HEK293 (cell line): ENCODE measurements around the gene KEAP1.

Experiments
- BCL11A ChIP-seq: fragments of 450-650 bp; formaldehyde crosslinking; IDR thresholded peaks from 2 replicates; pipeline ENCODE4 v1.5.1; 2016; ENCODE audit warnings: low read depth, missing biosample characterization, missing genetic modification characterization
- CTCF ChIP-seq: fragments of 450-650 bp; formaldehyde crosslinking; IDR thresholded peaks from 2 replicates; pipeline ENCODE4 v1.5.1; 2016; ENCODE audit warnings: missing biosample characterization, missing genetic modification characterization
- ELK4 ChIP-seq: IDR thresholded peaks from 2 replicates; pipeline ENCODE4 v1.6.1; 2011; ENCODE audit warnings: mild to moderate bottlenecking, low read depth, low read length, borderline replicate concordance
- REST ChIP-seq: fragments of 450-650 bp; formaldehyde crosslinking; IDR thresholded peaks from 2 replicates; pipeline ENCODE4 v1.5.1; 2016; ENCODE audit warnings: missing biosample characterization, missing genetic modification characterization
- SCRT2 ChIP-seq: fragments of 450-650 bp; formaldehyde crosslinking; IDR thresholded peaks from 2 replicates; pipeline ENCODE4 v1.5.1; 2016; ENCODE audit warnings: missing biosample characterization, missing genetic modification characterization
- ZFP41 ChIP-seq: fragments of 450-650 bp; formaldehyde crosslinking; IDR thresholded peaks from 2 replicates; pipeline ENCODE4 v1.5.1; 2016; ENCODE audit warnings: missing biosample characterization, missing genetic modification characterization, borderline replicate concordance
- ZNF19 ChIP-seq: fragments of 450-650 bp; formaldehyde crosslinking; IDR thresholded peaks from 2 replicates; pipeline ENCODE4; 2016; ENCODE audit warnings: missing biosample characterization, missing genetic modification characterization, low read depth
- ZNF211 ChIP-seq: fragments of 450-650 bp; formaldehyde crosslinking; IDR thresholded peaks from 2 replicates; pipeline ENCODE4 v1.5.1; 2016; ENCODE audit warnings: low read depth, missing biosample characterization, missing genetic modification characterization
- ZNF830 ChIP-seq: fragments of 450-650 bp; IDR thresholded peaks from 2 replicates; pipeline ENCODE4 v1.5.0; 2018; ENCODE audit warnings: missing biosample characterization, missing genetic modification characterization, low read depth, mild to moderate bottlenecking, moderate library complexity
- ZXDB ChIP-seq: fragments of 450-650 bp; formaldehyde crosslinking; IDR thresholded peaks from 2 replicates; pipeline ENCODE4 v1.5.1; 2016; ENCODE audit warnings: missing biosample characterization, missing genetic modification characterization
- TF ChIP-seq, protein P1 (sequence below): fragments of 450-650 bp; formaldehyde crosslinking; IDR thresholded peaks from 2 replicates; pipeline ENCODE4 v1.5.1; 2016; ENCODE audit warnings: missing biosample characterization, missing genetic modification characterization

DNA sequence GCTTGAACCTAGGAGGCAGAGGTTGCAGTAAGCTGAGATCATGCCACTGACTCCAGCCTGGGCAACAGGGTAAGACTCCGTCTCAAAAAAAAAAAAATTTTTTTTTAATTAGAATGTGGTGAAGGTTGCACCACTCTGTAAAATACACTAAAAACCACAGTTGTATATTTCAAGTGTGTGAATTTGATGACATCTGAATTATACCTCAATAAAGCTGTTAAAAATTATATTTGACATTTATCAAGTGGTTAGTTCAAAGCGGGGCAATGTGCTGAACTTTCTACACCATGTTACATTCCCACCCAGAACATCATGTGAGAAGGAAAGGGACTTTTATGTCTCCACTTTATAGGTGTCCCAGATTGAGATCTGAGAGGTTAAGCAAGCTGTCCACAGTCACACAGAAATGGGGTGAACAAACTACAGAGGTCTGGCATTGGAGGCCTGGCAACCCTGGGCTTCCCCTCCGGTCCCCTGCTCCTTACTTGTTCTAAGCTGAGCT lies 20.0 kb upstream of the KEAP1 start:
- TF ChIP-seq ZNF830 = no peak
- TF ChIP-seq ZNF19 (tag by site-specific recombination) = no peak
- TF ChIP-seq CTCF (tag by site-specific recombination) = no peak
- TF ChIP-seq REST (tag by site-specific recombination) = no peak
- TF ChIP-seq SCRT2 (tag by site-specific recombination) = no peak
- TF ChIP-seq, protein P1, sequence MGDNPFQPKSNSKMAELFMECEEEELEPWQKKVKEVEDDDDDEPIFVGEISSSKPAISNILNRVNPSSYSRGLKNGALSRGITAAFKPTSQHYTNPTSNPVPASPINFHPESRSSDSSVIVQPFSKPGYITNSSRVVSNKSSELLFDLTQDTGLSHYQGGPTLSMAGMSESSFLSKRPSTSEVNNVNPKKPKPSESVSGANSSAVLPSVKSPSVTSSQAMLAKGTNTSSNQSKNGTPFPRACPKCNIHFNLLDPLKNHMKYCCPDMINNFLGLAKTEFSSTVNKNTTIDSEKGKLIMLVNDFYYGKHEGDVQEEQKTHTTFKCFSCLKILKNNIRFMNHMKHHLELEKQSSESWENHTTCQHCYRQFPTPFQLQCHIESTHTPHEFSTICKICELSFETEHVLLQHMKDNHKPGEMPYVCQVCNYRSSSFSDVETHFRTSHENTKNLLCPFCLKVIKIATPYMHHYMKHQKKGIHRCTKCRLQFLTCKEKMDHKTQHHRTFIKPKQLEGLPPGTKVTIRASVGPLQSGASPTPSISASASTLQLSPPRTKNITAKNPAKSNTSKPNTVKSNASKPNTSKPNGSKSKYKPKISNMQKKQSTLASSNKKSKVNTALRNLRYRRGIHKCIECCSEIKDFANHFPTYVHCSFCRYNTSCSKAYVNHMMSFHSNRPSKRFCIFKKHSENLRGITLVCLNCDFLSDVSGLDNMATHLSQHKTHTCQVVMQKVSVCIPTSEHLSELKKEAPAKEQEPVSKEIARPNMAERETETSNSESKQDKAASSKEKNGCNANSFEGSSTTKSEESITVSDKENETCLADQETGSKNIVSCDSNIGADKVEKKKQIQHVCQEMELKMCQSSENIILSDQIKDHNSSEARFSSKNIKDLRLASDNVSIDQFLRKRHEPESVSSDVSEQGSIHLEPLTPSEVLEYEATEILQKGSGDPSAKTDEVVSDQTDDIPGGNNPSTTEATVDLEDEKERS (tag by site-specific recombination) = no peak
- no peak for TF ChIP-seq ZNF211
- TF ChIP-seq ELK4 = no peak
- no peak for TF ChIP-seq ZXDB
- TF ChIP-seq ZFP41 (tag by site-specific recombination) = no peak
- no peak for TF ChIP-seq BCL11A
